Measurements from ENCODE around the gene ULK2.
"Not testable (repeated sequence)": the region's sequence is repeated elsewhere in the genome, so short reads cannot be mapped to it uniquely, and the experiment has no call there.

The ULK2 gene

GRCh38 chr17:19867329-19868078, at the start of gene ULK2:
TSS of gene ULK2 (minus strand) at chr17:19867936. CDS start at chr17:19867417, 519 bp downstream.
- H3K4me1 Mint-ChIP-seq: peaks cover 4 to 5% of the 10 kb centered on the region in 2 donors
- peak within 1 kb of the TSS; percentile 77 to 80 for H3K4me3 Mint-ChIP-seq
- peaks cover 0 to 3% of the 10 kb centered on the region in 2 donors for H3K27me3 Mint-ChIP-seq
- peak; percentile 35 for DNase-seq
- ATAC-seq (replicated peaks): peak; percentile 78 to 84
- peak within 1 kb of the TSS; percentile 9 for H3K27ac Mint-ChIP-seq
- H3K9me3 Mint-ChIP-seq: no peaks in the 10 kb centered on the region
- H3K36me3 Mint-ChIP-seq: no peaks in the 10 kb centered on the region

- no peaks in the 10 kb centered on the region for H3K9me3 Mint-ChIP-seq
- no peaks in the 10 kb centered on the region for H3K27me3 Mint-ChIP-seq
- H3K4me1 Mint-ChIP-seq: no peaks in the 10 kb centered on the region
- ATAC-seq (replicated peaks) (no peak), DNase-seq (no peak)
- no peak overlapping the region for H3K4me3 Mint-ChIP-seq
- H3K27ac Mint-ChIP-seq: no peak overlapping the region
- peaks cover 35 to 42% of the 10 kb centered on the region in 2 donors for H3K36me3 Mint-ChIP-seq
Observed at GRCh38 chr17:19915245-19915978, 47.7 kb upstream of the ULK2 start.

- H3K36me3 Mint-ChIP-seq: peaks cover 32 to 50% of the 10 kb centered on the region in 2 donors
- H3K27me3 Mint-ChIP-seq: no peaks in the 10 kb centered on the region
- no peaks in the 10 kb centered on the region for H3K4me1 Mint-ChIP-seq
Observed at GRCh38 chr17:19911033-19911432, 43.3 kb upstream of the ULK2 start.

GRCh38 chr17:19909139-19909538, 41.4 kb upstream of the ULK2 start:
- Mint-ChIP-seq H3K4me3 (no peak overlapping the region), H3K9me3 (no peaks in the 10 kb centered on the region), H3K27me3 (no peaks in the 10 kb centered on the region), H3K36me3 (peaks cover 28 to 56% of the 10 kb centered on the region in 2 donors), H3K27ac (no peak overlapping the region), H3K4me1 (no peaks in the 10 kb centered on the region)
- ATAC-seq (replicated peaks) (no peak), DNase-seq (no peak)

More at GRCh38 chr17:19911033-19911432, 43.3 kb upstream of the ULK2 start:
- Mint-ChIP-seq H3K4me3 (no peak overlapping the region), H3K27ac (no peak overlapping the region), H3K9me3 (no peaks in the 10 kb centered on the region)
- DNase-seq: no peak
- ATAC-seq (replicated peaks): no peak

- H3K27ac Mint-ChIP-seq: no peak overlapping the region
- H3K36me3 Mint-ChIP-seq: peaks cover 31 to 59% of the 10 kb centered on the region in 2 donors
- H3K4me1 Mint-ChIP-seq: no peaks in the 10 kb centered on the region
Observed at GRCh38 chr17:19905502-19905901, 37.8 kb upstream of the ULK2 start.

GRCh38 chr17:19904924-19905323, 37.2 kb upstream of the ULK2 start:
- H3K36me3 Mint-ChIP-seq: peaks cover 32 to 59% of the 10 kb centered on the region in 2 donors
- H3K4me3 Mint-ChIP-seq: no peak overlapping the region
- no peaks in the 10 kb centered on the region for H3K4me1 Mint-ChIP-seq
- DNase-seq (no peak), ATAC-seq (replicated peaks) (no peak)
- no peak overlapping the region for H3K27ac Mint-ChIP-seq
- H3K27me3 Mint-ChIP-seq: no peaks in the 10 kb centered on the region
- no peaks in the 10 kb centered on the region for H3K9me3 Mint-ChIP-seq

More at GRCh38 chr17:19905502-19905901, 37.8 kb upstream of the ULK2 start:
- Mint-ChIP-seq H3K4me3 (no peak overlapping the region), H3K9me3 (no peaks in the 10 kb centered on the region), H3K27me3 (no peaks in the 10 kb centered on the region)
- ATAC-seq (replicated peaks) (peak in 1 of 2 donors; percentile 31), DNase-seq (no peak)

GRCh38 chr17:19904412-19904811, 36.7 kb upstream of the ULK2 start:
- DNase-seq (no peak), ATAC-seq (replicated peaks) (no peak)
- Mint-ChIP-seq H3K27me3 (no peaks in the 10 kb centered on the region), H3K4me1 (no peaks in the 10 kb centered on the region), H3K36me3 (peaks cover 29 to 56% of the 10 kb centered on the region in 2 donors), H3K27ac (no peak overlapping the region), H3K4me3 (no peak overlapping the region), H3K9me3 (no peaks in the 10 kb centered on the region)

GRCh38 chr17:19900809-19901208, 33.1 kb upstream of the ULK2 start:
- Mint-ChIP-seq H3K9me3 (no peaks in the 10 kb centered on the region), H3K36me3 (peaks cover 23 to 37% of the 10 kb centered on the region in 2 donors), H3K27ac (peak overlapping the region; percentile 25)

GRCh38 chr17:19897903-19898302, 30.2 kb upstream of the ULK2 start:
- DNase-seq: no peak
- no peaks in the 10 kb centered on the region for H3K27me3 Mint-ChIP-seq

More at GRCh38 chr17:19900809-19901208, 33.1 kb upstream of the ULK2 start:
- DNase-seq: no peak
- no peak for ATAC-seq (replicated peaks)
- H3K4me1 Mint-ChIP-seq: no peaks in the 10 kb centered on the region
- H3K27me3 Mint-ChIP-seq: no peaks in the 10 kb centered on the region
- H3K4me3 Mint-ChIP-seq: no peak overlapping the region

GRCh38 chr17:19897090-19897837, 29.5 kb upstream of the ULK2 start:
- no peaks in the 10 kb centered on the region for H3K27me3 Mint-ChIP-seq
- no peak overlapping the region for H3K4me3 Mint-ChIP-seq
- peaks cover 7 to 19% of the 10 kb centered on the region in 2 donors for H3K36me3 Mint-ChIP-seq
- H3K9me3 Mint-ChIP-seq: no peaks in the 10 kb centered on the region
- ATAC-seq (replicated peaks) (no peak), DNase-seq (no peak)
- H3K27ac Mint-ChIP-seq: no peak overlapping the region
- H3K4me1 Mint-ChIP-seq: no peaks in the 10 kb centered on the region

More at GRCh38 chr17:19897903-19898302, 30.2 kb upstream of the ULK2 start:
- ATAC-seq (replicated peaks): no peak
- H3K4me1 Mint-ChIP-seq: no peaks in the 10 kb centered on the region
- peaks cover 9 to 19% of the 10 kb centered on the region in 2 donors for H3K36me3 Mint-ChIP-seq
- no peak overlapping the region for H3K27ac Mint-ChIP-seq
- no peak overlapping the region for H3K4me3 Mint-ChIP-seq
- no peaks in the 10 kb centered on the region for H3K9me3 Mint-ChIP-seq

- Mint-ChIP-seq H3K4me3 (no peak overlapping the region), H3K27me3 (no peaks in the 10 kb centered on the region), H3K36me3 (peaks cover 7 to 19% of the 10 kb centered on the region in 2 donors), H3K9me3 (no peaks in the 10 kb centered on the region), H3K27ac (no peak overlapping the region), H3K4me1 (no peaks in the 10 kb centered on the region)
- DNase-seq: no peak
- ATAC-seq (replicated peaks): no peak
Observed at GRCh38 chr17:19896679-19897078, 28.9 kb upstream of the ULK2 start.

GRCh38 chr17:19890554-19890953, 22.8 kb upstream of the ULK2 start:
- not testable (repeated sequence) for H3K27me3 Mint-ChIP-seq; H3K4me1 Mint-ChIP-seq; H3K4me3 Mint-ChIP-seq; H3K9me3 Mint-ChIP-seq; H3K27ac Mint-ChIP-seq; DNase-seq; H3K36me3 Mint-ChIP-seq; ATAC-seq (replicated peaks)

GRCh38 chr17:19890001-19890400, 22.3 kb upstream of the ULK2 start:
- not testable (repeated sequence) for DNase-seq, H3K4me3 Mint-ChIP-seq

GRCh38 chr17:19886116-19886515, 18.4 kb upstream of the ULK2 start:
- no peaks in the 10 kb centered on the region for H3K4me1 Mint-ChIP-seq
- H3K27me3 Mint-ChIP-seq: no peaks in the 10 kb centered on the region
- H3K36me3 Mint-ChIP-seq: no peaks in the 10 kb centered on the region
- H3K9me3 Mint-ChIP-seq: no peaks in the 10 kb centered on the region
- H3K27ac Mint-ChIP-seq: no peak overlapping the region
- ATAC-seq (replicated peaks) (no peak), DNase-seq (no peak)
- no peak overlapping the region for H3K4me3 Mint-ChIP-seq

More at GRCh38 chr17:19890001-19890400, 22.3 kb upstream of the ULK2 start:
- not testable (repeated sequence) for H3K9me3 Mint-ChIP-seq; ATAC-seq (replicated peaks); H3K4me1 Mint-ChIP-seq; H3K27ac Mint-ChIP-seq; H3K36me3 Mint-ChIP-seq; H3K27me3 Mint-ChIP-seq
